Stimulated activated CD8-positive, alpha-beta memory T cell treated with anti-CD3 and anti-CD28 coated beads, Interleukin-12 subunit alpha, Interleukin-12 subunit beta, amount 100 ng/mL, for 1 hour (primary cell): ENCODE measurements around the gene CFAP141.
"Not testable (repeated sequence)": the region's sequence is repeated elsewhere in the genome, so short reads cannot be mapped to it uniquely, and the experiment has no call there.

Source experiments
- DNase-seq: peaks from one replicate; pipeline ENCODE4 v3.0.0-alpha.2; 2020; ENCODE audit warnings: low read depth

CFAP141 gene

GRCh38 chr1:154206196-154206595 lies at the start of gene CFAP141:
Gene CFAP141 (minus strand): TSS chr1:154206333. CDS start chr1:154206307, 26 bp downstream.
- no peak for DNase-seq

GRCh38 chr1:154253671-154254070 lies 47.5 kb upstream of the CFAP141 start:
- DNase-seq, result no peak

GRCh38 chr1:154241703-154242351 lies 35.7 kb upstream of the CFAP141 start:
- DNase-seq, result no peak

- no peak for DNase-seq
Observed at GRCh38 chr1:154240294-154240833, 34.2 kb upstream of the CFAP141 start.

GRCh38 chr1:154239491-154239890 lies 33.4 kb upstream of the CFAP141 start:
- no peak for DNase-seq

DNA sequence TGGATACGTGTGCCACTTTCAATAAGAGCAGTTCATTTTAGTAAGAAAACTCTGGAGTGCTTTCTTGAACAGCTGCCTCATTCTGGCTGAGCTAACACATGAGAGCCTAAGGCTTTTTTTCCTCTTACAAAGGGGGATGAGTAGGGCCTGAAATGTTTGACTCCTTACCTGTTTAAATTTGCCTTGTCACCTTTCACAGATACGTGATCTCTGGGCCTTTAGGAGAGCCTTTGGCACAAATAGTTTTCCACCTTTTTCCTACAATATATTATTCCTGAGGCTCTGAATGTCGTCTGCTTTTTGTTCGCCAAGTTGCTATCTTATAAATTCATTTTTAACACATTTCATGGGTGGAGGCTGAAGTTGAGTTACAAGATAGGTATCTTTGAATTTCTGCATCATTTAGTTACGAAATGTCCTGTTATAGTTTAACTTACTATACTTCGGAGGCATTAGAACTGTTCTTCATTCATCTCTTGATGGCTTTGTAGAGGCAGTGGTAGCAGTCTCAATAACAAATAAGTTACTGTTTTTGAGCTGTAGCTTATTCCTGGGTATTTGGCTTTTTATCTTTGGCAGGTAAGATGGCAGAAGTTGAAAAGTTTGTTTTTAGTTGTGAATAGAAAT lies 31.9 kb upstream of the CFAP141 start:
- DNase-seq, result no peak

GRCh38 chr1:154237435-154237834 lies 31.3 kb upstream of the CFAP141 start:
- DNase-seq, result no peak

DNA sequence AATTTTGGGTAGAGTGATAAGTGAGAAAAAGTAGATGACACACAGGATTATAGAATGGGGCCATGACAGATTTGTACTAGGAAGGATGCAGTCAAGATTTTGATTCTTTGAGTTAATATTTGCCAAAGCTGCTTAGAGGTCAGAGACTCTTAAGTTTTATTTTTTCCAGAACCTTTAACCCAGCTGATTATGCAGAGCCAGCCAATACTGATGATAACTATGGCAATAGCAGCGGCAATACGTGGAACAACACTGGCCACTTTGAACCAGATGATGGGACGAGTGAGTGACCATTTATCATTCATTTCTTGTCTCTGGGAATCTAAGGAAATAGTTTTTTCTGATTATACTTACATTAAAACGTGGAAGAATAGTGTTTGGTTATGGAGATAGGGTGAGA lies 30.7 kb upstream of the CFAP141 start:
- DNase-seq, result no peak

GRCh38 chr1:154233127-154233526 lies 27.0 kb upstream of the CFAP141 start:
- not testable (repeated sequence) for DNase-seq

DNA sequence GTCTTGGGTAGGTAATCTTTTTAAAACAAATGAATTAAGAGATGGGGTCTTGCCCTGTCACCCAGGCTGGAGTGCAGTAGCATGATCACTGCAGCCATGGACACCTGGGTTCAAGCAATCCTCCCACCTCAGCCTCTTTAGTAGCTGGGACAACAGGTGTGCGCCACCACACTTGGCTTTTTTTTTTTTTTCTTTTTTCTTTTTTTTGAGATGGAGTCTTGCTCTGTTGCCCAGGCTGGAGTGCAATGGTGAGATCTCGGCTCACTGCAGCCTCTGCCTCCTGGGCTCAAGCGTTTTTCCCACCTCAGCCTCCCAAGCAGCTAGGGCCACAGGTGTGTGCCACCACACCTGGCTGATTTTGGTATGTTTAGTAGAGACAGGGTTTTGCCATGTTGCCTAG lies 25.0 kb upstream of the CFAP141 start:
- not testable (repeated sequence) for DNase-seq

- DNase-seq, result no peak
Observed at GRCh38 chr1:154225370-154225769, 19.2 kb upstream of the CFAP141 start.

- DNase-seq, result no peak
Observed at GRCh38 chr1:154223621-154224020, 17.5 kb upstream of the CFAP141 start.

GRCh38 chr1:154222918-154223317 lies 16.8 kb upstream of the CFAP141 start:
- DNase-seq, result no peak

DNA sequence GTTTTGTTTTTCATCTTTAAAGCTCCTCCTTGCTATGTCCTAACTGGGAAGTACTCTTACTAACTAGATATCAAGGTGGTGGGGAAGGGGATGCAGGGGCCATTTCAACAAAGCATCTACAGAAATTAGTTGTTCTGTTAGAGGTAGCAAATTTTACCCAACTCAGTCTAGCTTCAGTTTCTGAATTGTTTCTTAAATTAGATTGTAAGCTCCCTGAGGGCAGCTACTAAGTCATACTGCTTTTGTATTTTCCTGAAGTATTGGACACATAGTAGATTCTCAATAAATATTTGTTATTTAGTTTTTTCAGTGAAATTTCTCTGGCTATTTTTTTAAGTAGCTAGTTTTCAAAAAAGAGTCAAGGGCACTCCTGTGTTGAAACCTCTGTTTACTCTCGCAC lies 16.4 kb upstream of the CFAP141 start:
- no peak for DNase-seq

DNA sequence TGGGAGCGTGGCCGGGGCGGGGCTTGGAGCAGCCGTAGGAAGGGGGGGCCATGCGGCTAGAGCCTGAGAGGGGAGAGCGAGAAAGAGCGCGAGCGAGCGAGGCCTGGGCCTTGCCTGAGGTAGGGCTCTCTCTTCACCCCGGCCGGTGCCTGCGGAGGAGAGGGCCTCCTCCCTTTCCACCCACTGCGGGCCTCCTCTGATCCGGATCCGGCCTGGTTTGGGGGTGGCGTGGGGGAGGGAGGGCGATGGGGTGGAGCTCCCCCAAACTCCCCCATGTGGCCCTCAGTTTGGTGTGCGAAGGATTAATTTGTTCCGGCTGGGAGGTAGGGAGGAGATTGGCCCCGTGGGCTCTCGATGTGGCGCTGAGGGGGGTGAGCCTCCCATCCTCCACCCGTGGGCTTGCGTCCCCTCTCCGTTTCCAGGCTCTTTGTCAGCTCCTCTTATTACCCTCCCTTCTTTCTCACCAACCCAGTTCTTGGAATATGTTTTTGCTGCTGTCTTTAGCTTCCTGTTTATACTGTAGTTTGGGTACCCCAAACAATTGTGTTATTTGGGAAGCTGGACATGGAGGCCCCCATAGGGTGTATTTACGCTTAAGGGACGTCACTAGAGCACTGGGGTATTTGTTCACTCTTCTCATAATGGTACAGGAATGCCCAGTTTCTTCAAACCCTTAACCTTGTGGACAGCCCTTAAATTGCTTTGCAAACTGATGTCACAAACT lies 15.3 kb upstream of the CFAP141 start:
- peak; percentile 56 for DNase-seq

DNA sequence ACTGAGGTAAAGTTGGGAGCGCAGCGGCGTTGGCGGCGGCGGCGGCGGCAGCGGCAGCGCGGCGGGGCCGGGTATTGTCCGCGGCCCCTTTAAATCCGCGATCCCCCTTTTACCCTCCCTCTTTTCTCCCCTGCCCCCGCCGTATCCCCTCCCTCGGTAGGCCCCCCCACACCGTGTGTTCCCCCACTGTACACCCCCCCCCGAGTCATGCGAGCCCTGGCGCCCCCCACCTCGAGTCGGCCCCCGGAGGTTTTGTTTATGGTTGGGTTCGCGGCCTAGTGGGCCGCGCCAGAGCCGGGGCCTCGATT lies 14.8 kb upstream of the CFAP141 start:
- no peak for DNase-seq

DNA sequence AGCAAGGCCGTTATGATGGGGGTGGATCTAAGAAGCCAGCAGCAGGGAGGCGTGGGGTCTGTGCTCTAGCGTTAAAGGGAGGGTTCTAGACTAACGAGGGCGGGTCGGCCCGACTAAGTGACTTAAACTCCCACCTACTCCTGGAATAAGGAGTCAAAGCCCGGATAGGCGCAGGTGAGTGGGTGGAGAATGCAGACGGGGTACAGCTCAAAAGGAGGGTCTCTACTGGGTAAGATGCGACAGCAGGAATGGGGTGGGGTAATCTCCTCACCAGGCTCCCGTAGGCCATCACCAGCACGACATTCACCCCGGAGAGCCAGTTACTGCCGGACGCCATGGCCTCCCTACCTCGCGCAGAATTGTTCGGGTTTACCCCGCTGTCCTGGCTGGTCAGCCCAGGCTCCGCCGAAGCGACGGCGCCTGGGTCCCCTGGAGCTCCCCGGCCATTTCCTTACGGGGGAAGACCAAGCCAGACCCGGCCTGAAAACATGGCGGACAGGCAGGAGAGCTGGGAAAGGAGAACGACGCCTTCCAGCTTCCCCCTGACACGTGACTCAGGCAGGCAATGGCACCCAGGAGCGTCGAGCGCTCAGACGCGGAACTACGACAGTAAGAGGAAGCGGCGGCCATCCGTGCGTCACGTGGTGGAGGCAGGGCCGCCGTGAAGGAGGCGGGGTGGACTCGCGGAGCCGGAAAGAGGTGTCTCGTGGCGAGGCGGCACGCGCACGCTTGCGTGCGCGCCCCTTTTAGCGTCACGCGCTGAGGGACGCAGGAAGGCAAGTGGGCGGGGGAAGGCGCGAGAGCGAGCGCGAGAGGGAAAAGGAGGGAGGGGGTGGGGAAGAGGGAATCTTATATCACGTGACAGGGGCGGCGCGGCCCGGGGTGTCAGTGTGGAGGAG lies 14.2 kb upstream of the CFAP141 start, which contains the start of gene UBAP2L:
TSS of gene UBAP2L (plus strand) at position 885 of the 899 bp plus-strand sequence. CDS start 4,169 bp downstream, outside the sequence.
- peak; percentile 98 for DNase-seq

- no peak for DNase-seq
Observed at GRCh38 chr1:154219541-154219940, 13.4 kb upstream of the CFAP141 start.

GRCh38 chr1:154218545-154218944 lies 12.4 kb upstream of the CFAP141 start:
- no peak for DNase-seq

GRCh38 chr1:154213274-154213673 lies 7.1 kb upstream of the CFAP141 start:
- DNase-seq, result no peak

- DNase-seq, result no peak
Observed at GRCh38 chr1:154212083-154212482, 6.0 kb upstream of the CFAP141 start.
